DND-41 (cell line): ENCODE data around the gene FNDC3B.

Source experiments
- ATAC-seq: fragments of 200-7000 bp; cut with Tn5 transposase; 3 replicates; pipeline ENCODE4 v1.9.1; 2021; ENCODE audit warnings: low read depth; ENCODE audit not compliant: insufficient read depth
- DNase-seq: peaks from one replicate; pipeline ENCODE4 v3.0.0-alpha.2; 2020
- H2AFZ ChIP-seq: 2 replicates; pipeline ENCODE4 v1.6.0; 2012; ENCODE audit warnings: low read depth, low read length
- H3K27ac ChIP-seq: 2 replicates; pipeline ENCODE4 v1.5.1; 2012; ENCODE audit warnings: low read length, inconsistent platforms
- H3K27me3 ChIP-seq: fragments of 200-600 bp; sonication (generic); 2 replicates; pipeline ENCODE4 v1.6.0; 2012; ENCODE audit warnings: low read length, mild to moderate bottlenecking, inconsistent platforms; ENCODE audit not compliant: insufficient read depth, poor library complexity
- H3K36me3 ChIP-seq: 2 replicates; pipeline ENCODE4 v1.5.1; 2012; ENCODE audit warnings: low read length, inconsistent platforms; ENCODE audit not compliant: insufficient read depth
- H3K4me1 ChIP-seq: 2 replicates; pipeline ENCODE4 v1.5.1; 2012; ENCODE audit warnings: mild to moderate bottlenecking, low read length; ENCODE audit not compliant: insufficient read depth
- H3K4me2 ChIP-seq: 2 replicates; pipeline ENCODE4 v1.6.0; 2012; ENCODE audit warnings: mild to moderate bottlenecking, moderate library complexity, low read length, inconsistent platforms; ENCODE audit not compliant: insufficient read depth
- H3K4me3 ChIP-seq, 2 experiments: fragments of 200-600 bp in 1 of 2; shearing (Covaris generic) in 1 of 2; 2 replicates each; pipeline ENCODE4 v1.5.1; 2012 to 2016; ENCODE audit warnings: inconsistent platforms in 2 of 2, low read length in 2 of 2, mild to moderate bottlenecking in 2 of 2, low read depth in 1 of 2, moderate library complexity in 1 of 2
- H3K79me2 ChIP-seq: 2 replicates; pipeline ENCODE4 v1.6.0; 2012; ENCODE audit warnings: low read length, inconsistent platforms; ENCODE audit not compliant: insufficient read depth
- H3K9ac ChIP-seq: 2 replicates; pipeline ENCODE4 v1.6.0; 2012; ENCODE audit warnings: low read depth, mild to moderate bottlenecking, inconsistent platforms, low read length, moderate library complexity
- H3K9me3 ChIP-seq: 2 replicates; pipeline ENCODE4 v1.5.1; 2012; ENCODE audit warnings: low read length, moderate library complexity, mild to moderate bottlenecking, inconsistent platforms; ENCODE audit not compliant: insufficient read depth, severe bottlenecking
- H4K20me1 ChIP-seq: 2 replicates; pipeline ENCODE4 v1.6.0; 2012; ENCODE audit warnings: low read length; ENCODE audit not compliant: insufficient read depth
- EZH2 ChIP-seq: IDR thresholded peaks from 3 replicates; pipeline ENCODE4 v1.6.1; 2012; ENCODE audit warnings: borderline replicate concordance, low read depth, mild to moderate bottlenecking, moderate library complexity, low read length, inconsistent platforms; ENCODE audit not compliant: severe bottlenecking
- TF ChIP-seq, protein P1 (sequence below): IDR thresholded peaks from 2 replicates; pipeline ENCODE4 v1.5.1; 2012; ENCODE audit warnings: borderline replicate concordance, low read length, moderate library complexity, mild to moderate bottlenecking; ENCODE audit not compliant: poor library complexity, severe bottlenecking; ENCODE audit errors: extremely low read depth

FNDC3B gene

DNA sequence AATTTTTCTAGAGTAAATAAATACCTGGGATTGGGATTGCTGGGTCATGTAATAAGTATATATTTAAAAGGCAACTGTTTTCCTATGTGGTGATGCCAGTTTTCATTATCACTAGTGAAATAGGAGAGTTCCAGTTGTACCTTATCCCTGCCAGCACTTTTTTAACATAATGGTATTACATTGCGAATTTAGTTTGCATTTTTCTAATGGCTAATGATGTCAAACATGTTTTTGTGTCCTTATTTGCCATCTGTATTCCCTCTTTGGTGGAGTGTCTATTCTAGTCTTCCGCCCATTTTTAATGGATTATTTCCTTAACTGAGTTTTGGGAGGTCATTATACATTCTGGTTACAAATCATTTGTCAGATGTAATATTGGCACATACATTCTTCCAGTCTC, 320.6 kb downstream of the FNDC3B start:
- no peak overlapping the region for H2AFZ ChIP-seq
- H3K4me2 ChIP-seq, result no peak overlapping the region
- DNase-seq (no peak), ATAC-seq (no peak)
- no peaks in the 10 kb centered on the region for H3K27me3 ChIP-seq
- TF ChIP-seq, protein P1, sequence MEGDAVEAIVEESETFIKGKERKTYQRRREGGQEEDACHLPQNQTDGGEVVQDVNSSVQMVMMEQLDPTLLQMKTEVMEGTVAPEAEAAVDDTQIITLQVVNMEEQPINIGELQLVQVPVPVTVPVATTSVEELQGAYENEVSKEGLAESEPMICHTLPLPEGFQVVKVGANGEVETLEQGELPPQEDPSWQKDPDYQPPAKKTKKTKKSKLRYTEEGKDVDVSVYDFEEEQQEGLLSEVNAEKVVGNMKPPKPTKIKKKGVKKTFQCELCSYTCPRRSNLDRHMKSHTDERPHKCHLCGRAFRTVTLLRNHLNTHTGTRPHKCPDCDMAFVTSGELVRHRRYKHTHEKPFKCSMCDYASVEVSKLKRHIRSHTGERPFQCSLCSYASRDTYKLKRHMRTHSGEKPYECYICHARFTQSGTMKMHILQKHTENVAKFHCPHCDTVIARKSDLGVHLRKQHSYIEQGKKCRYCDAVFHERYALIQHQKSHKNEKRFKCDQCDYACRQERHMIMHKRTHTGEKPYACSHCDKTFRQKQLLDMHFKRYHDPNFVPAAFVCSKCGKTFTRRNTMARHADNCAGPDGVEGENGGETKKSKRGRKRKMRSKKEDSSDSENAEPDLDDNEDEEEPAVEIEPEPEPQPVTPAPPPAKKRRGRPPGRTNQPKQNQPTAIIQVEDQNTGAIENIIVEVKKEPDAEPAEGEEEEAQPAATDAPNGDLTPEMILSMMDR, result no peak
- no peak for TF ChIP-seq EZH2
- no peaks in the 10 kb centered on the region for H3K4me1 ChIP-seq
- no peak overlapping the region for H3K4me3 ChIP-seq
- H4K20me1 ChIP-seq, result no peaks in the 10 kb centered on the region
- H3K79me2 ChIP-seq, result no peaks in the 10 kb centered on the region
- no peaks in the 10 kb centered on the region for H3K9me3 ChIP-seq
- no peak overlapping the region for H3K27ac ChIP-seq
- H3K36me3 ChIP-seq, result no peaks in the 10 kb centered on the region; the same call in 1 of the 2 replicates
- H3K9ac ChIP-seq, result no peak overlapping the region

DNA sequence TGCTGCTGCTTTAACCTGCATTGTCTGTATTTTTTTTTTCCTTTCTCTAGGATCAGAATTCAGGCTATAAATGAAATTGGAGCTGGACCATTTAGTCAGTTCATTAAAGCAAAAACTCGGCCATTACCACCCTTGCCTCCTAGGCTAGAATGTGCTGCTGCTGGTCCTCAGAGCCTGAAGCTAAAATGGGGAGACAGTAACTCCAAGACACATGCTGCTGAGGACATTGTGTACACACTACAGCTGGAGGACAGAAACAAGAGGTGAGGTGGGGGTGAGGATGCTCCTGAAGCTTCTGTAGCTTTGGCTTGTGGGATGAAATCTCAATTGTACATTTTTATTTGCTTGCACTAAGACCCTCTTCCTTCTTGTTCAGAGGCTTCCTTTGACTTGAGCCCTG, 323.2 kb downstream of the FNDC3B start:
- Histone ChIP-seq H3K27ac (no peak overlapping the region), H3K9me3 (no peaks in the 10 kb centered on the region), H3K4me2 (no peak overlapping the region), H3K4me3 (no peak overlapping the region), H3K4me1 (no peaks in the 10 kb centered on the region), H3K79me2 (no peaks in the 10 kb centered on the region), H3K9ac (no peak overlapping the region), H3K36me3 (no peaks in the 10 kb centered on the region; the same call in 1 of the 2 replicates), H2AFZ (no peak overlapping the region), H3K27me3 (no peaks in the 10 kb centered on the region), H4K20me1 (no peaks in the 10 kb centered on the region)
- no peak for TF ChIP-seq EZH2
- TF ChIP-seq, protein P1, result no peak
- DNase-seq, result no peak
- ATAC-seq, result no peak

DNA sequence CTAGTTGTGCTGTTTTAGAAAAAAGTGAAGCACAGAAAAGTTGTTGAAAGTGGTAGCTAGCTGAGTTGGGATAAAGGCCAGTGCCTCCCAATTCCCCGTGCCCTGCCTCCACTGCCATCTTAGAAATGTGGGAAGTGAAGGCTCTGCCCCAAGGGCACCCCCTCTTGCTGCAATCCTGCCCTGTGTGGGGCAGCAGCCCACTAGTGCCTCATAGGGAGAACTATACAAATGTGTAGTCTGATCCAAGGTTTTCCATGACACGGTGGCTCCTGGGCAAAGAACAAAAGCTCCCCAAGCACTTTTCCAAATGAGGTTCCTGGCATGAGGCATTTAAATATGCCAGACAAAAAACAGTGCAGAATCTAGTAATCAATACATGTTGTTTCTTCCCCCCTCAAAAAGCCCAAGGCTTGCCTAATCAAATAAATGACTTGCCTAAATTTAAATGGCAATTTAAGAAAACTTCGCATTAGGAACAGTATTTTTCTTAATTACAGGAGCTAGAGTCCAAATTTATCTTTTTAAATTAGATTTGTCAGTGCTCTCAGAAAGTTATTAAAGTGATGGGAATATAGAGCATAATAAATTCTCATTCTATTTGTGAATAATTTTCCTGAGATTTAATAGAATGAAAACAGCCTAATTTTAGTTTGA, 325.1 kb downstream of the FNDC3B start:
- H3K9me3 ChIP-seq, result no peaks in the 10 kb centered on the region
- no peak overlapping the region for H3K9ac ChIP-seq
- no peaks in the 10 kb centered on the region for H3K27me3 ChIP-seq
- H2AFZ ChIP-seq, result no peak overlapping the region
- no peaks in the 10 kb centered on the region for H4K20me1 ChIP-seq
- H3K36me3 ChIP-seq, result no peaks in the 10 kb centered on the region; the same call in 1 of the 2 replicates
- no peak overlapping the region for H3K27ac ChIP-seq
- ATAC-seq (no peak), DNase-seq (no peak)
- H3K79me2 ChIP-seq, result no peaks in the 10 kb centered on the region
- H3K4me2 ChIP-seq, result no peak overlapping the region
- TF ChIP-seq, protein P1, result no peak
- no peak for TF ChIP-seq EZH2
- no peaks in the 10 kb centered on the region for H3K4me1 ChIP-seq
- H3K4me3 ChIP-seq, result no peak overlapping the region
